ENCODE results near the gene LRRC10.

LRRC10 gene

GRCh38 chr12:69641546-69641945, 30.8 kb upstream of the LRRC10 start:
- TF ChIP-seq ZFX (IDR thresholded peaks at IDR 0.05; ENCODE audit: borderline replicate concordance): no peak
- TF ChIP-seq, protein P1, sequence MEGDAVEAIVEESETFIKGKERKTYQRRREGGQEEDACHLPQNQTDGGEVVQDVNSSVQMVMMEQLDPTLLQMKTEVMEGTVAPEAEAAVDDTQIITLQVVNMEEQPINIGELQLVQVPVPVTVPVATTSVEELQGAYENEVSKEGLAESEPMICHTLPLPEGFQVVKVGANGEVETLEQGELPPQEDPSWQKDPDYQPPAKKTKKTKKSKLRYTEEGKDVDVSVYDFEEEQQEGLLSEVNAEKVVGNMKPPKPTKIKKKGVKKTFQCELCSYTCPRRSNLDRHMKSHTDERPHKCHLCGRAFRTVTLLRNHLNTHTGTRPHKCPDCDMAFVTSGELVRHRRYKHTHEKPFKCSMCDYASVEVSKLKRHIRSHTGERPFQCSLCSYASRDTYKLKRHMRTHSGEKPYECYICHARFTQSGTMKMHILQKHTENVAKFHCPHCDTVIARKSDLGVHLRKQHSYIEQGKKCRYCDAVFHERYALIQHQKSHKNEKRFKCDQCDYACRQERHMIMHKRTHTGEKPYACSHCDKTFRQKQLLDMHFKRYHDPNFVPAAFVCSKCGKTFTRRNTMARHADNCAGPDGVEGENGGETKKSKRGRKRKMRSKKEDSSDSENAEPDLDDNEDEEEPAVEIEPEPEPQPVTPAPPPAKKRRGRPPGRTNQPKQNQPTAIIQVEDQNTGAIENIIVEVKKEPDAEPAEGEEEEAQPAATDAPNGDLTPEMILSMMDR (IDR thresholded peaks at IDR 0.05): no peak
- H3K27ac ChIP-seq: no peak overlapping the region

DNA sequence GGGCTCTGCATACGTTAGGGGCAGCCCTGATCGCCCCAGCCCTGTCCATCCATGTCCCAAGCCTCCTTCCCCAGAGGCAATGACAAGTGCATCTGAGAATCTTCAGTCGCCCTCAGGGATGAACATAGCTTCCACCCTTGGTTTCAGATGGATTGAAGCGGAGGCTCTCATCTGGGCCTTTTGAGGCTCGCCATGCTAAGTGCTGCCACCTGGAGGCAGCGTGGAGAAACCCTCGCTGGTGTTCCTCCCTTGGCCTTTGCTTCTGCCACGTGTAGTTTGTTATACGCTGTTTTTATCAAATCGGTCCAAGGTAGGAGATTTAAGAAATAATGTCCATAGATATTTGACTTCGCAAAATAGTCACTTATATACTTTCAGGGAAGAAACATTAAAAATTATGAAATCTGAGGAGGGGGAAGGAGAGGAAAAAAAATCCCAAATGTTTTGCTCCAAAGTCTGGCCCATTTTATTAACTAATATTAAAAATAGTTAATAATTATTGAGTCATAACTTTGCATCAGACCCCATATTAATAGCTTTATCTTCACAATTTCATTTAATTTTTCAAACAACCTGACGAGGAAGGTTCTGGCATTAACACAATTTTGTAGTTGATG, 28.8 kb upstream of the LRRC10 start:
- no peak overlapping the region for H3K27ac ChIP-seq
- no peak for TF ChIP-seq ZFX (IDR thresholded peaks at IDR 0.05; ENCODE audit: borderline replicate concordance)
- TF ChIP-seq, protein P1 (IDR thresholded peaks at IDR 0.05): peak; percentile 100

DNA sequence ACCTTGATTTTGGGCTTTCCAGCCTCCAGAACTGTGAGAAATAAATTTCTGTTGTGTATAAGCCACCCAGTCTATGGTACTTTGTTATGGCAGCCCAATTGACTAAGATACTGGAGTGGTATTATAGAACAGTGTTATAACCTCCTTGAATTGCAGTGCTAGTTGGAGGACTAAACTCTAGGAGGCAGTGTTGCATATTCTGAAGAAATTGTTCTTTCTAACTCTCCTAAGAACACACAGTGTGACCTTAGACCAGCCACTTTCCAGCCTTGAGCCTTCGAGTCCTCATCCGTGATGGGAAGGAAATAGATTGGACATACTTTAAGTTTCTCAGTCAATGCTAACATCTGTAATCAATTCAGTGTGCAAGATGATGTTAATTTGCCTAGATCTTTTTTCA, 22.4 kb upstream of the LRRC10 start:
- TF ChIP-seq, protein P1 (IDR thresholded peaks at IDR 0.05): peak; percentile 68
- no peak for TF ChIP-seq ZFX (IDR thresholded peaks at IDR 0.05; ENCODE audit: borderline replicate concordance)
- H3K27ac ChIP-seq: no peak overlapping the region

GRCh38 chr12:69630191-69630590, 19.5 kb upstream of the LRRC10 start:
- no peak for TF ChIP-seq ZFX (IDR thresholded peaks at IDR 0.05; ENCODE audit: borderline replicate concordance)
- TF ChIP-seq, protein P1 (IDR thresholded peaks at IDR 0.05): peak; percentile 62
- no peak overlapping the region for H3K27ac ChIP-seq

DNA sequence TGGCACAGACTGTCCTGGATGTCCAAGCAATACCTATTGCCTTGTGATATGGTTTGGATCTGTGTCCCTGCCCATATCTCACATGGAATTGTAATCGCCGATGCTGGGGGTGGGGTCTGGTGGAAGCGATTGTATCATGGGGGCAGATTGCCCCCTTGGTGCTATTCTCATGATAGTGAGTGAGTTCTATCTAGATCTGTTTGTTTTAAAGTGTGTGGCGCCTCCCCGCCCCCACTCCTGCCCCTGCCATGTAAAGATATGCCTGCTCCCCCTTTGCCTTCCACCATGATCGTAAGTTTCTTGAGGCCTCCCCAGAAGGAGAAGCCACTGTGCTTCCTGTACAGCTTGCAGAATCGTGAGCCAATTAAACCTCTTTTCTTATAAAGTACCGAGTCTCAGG, 16.8 kb upstream of the LRRC10 start:
- no peak overlapping the region for H3K27ac ChIP-seq
- TF ChIP-seq, protein P1 (IDR thresholded peaks at IDR 0.05): no peak
- TF ChIP-seq ZFX (IDR thresholded peaks at IDR 0.05; ENCODE audit: borderline replicate concordance): no peak

DNA sequence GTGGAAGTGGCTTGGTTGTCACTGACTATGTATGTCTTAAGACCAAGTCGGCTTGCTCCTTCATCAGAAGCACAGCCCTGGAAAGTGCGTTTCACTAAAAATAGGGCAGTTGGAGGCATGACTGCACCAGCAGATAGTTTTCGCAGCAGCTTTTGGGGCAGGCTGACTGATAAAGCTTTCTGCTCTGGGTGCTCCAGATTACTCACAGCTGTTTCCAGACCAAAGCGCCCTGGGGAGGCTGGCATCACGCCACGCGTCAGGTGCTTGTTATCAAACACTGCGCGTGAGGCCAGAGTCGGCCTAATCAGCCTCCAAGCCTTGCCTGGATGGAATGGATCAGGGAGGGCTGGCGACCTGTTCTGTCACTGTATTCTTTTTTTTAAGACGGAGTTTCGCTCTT, 13.3 kb upstream of the LRRC10 start:
- no peak overlapping the region for H3K27ac ChIP-seq
- TF ChIP-seq, protein P1 (IDR thresholded peaks at IDR 0.05): no peak
- no peak for TF ChIP-seq ZFX (IDR thresholded peaks at IDR 0.05; ENCODE audit: borderline replicate concordance)

DNA sequence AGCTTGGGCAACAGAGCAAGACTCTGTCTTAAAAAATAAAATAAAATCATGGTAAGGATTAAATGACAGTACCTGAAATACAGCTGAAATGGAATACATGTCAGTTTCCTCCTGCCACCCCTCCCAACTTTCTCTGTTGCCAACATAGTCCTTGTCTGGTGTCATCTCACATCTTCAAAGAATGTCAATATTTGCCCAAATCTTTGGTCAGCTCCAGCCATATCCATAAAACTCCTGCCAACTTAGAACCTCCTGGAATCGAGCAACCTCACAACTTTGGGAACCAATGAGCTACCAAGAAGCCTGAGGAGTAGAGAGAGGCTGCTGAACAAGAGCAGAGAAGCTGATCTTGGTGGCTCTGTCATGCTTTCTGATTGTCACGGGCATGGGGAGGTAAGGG, 10.8 kb upstream of the LRRC10 start:
- TF ChIP-seq, protein P1 (IDR thresholded peaks at IDR 0.05): no peak
- TF ChIP-seq ZFX (IDR thresholded peaks at IDR 0.05; ENCODE audit: borderline replicate concordance): no peak
- H3K27ac ChIP-seq: no peak overlapping the region

Measured in 22Rv1 (cell line).